Astrocyte of the spinal cord (primary cell): ENCODE results near the gene SLC9A6.

Experiments used
- DNase-seq: peaks from one replicate; pipeline ENCODE4 v3.0.0; 2011; ENCODE audit warnings: low read depth, low spot score
- H3K4me3 ChIP-seq: 2 replicates; pipeline ENCODE4 v1.5.1; 2011; ENCODE audit warnings: low read depth, mild to moderate bottlenecking, low read length, moderate library complexity
- CTCF ChIP-seq: IDR thresholded peaks from 2 replicates; pipeline ENCODE4 v1.5.1; 2012; ENCODE audit warnings: low read depth, mild to moderate bottlenecking, low read length, inconsistent platforms
- in situ Hi-C: cut with HindIII; loops from 2 replicates; pipeline ENCODE4 v1.10.0; 2017; ENCODE audit warnings: low sequenced_read_pairs

SLC9A6 gene

GRCh38 chrX:136034668-136035067 lies 49.4 kb downstream of the SLC9A6 start:
- no peak overlapping the region for H3K4me3 ChIP-seq
- peak; percentile 6 for DNase-seq
- TF ChIP-seq CTCF: no peak
- in situ Hi-C loops: no loop called here

- in situ Hi-C loops: no loop called here
- no peak for DNase-seq
- H3K4me3 ChIP-seq: no peak overlapping the region
- TF ChIP-seq CTCF: no peak
These were observed 50.4 kb downstream of the SLC9A6 start for GRCh38 chrX:136035663-136036062.

GRCh38 chrX:136039485-136039884 lies 54.2 kb downstream of the SLC9A6 start:
- in situ Hi-C loops: no loop called here
- no peak for DNase-seq
- TF ChIP-seq CTCF: no peak
- no peak overlapping the region for H3K4me3 ChIP-seq

- H3K4me3 ChIP-seq: no peak overlapping the region
- in situ Hi-C loops: no loop called here
- DNase-seq: no peak
- TF ChIP-seq CTCF: no peak
These were observed 54.7 kb downstream of the SLC9A6 start for GRCh38 chrX:136039968-136040367.

- no peak for DNase-seq
- TF ChIP-seq CTCF: no peak
- H3K4me3 ChIP-seq: no peak overlapping the region
- in situ Hi-C loops: no loop called here
These were observed 56.1 kb downstream of the SLC9A6 start for GRCh38 chrX:136041254-136041812.

GRCh38 chrX:136045008-136045407 lies 59.8 kb downstream of the SLC9A6 start:
- H3K4me3 ChIP-seq: no peak overlapping the region
- no peak for DNase-seq
- TF ChIP-seq CTCF: no peak
- in situ Hi-C loops: no loop called here
